Activated CD8-positive, alpha-beta memory T cell treated with anti-CD3 and anti-CD28 coated beads, Interleukin-2, amount 50 U/mL, for 24 hours (primary cell): Measurements from ENCODE around the gene ROBO1.

ENCODE experiments used
- DNase-seq: peaks from one replicate; pipeline ENCODE4 v3.0.0-alpha.2; 2020; ENCODE audit errors: extremely low read depth

Gene ROBO1

GRCh38 chr3:79167651-79168416, 600.0 kb downstream of the ROBO1 start:
- no peak for DNase-seq

GRCh38 chr3:79162653-79163052, 605.1 kb downstream of the ROBO1 start:
- DNase-seq, result no peak

GRCh38 chr3:79161941-79162340, 605.9 kb downstream of the ROBO1 start:
- no peak for DNase-seq

- no peak for DNase-seq
Measured at GRCh38 chr3:79160421-79160820, 607.4 kb downstream of the ROBO1 start.

- no peak for DNase-seq
Measured at GRCh38 chr3:79159736-79160135, 608.1 kb downstream of the ROBO1 start.

GRCh38 chr3:79157191-79157590, 610.6 kb downstream of the ROBO1 start:
- DNase-seq, result no peak

- DNase-seq, result no peak
Measured at GRCh38 chr3:79154865-79155264, 612.9 kb downstream of the ROBO1 start.

- no peak for DNase-seq
Measured at GRCh38 chr3:79148786-79149185, 619.0 kb downstream of the ROBO1 start.

- DNase-seq, result no peak
Measured at GRCh38 chr3:79146024-79146423, 621.8 kb downstream of the ROBO1 start.

GRCh38 chr3:79140708-79141107, 627.1 kb downstream of the ROBO1 start:
- no peak for DNase-seq

- DNase-seq, result no peak
Measured at GRCh38 chr3:79139395-79140068, 628.3 kb downstream of the ROBO1 start.

- no peak for DNase-seq
Measured at GRCh38 chr3:79125313-79125984, 642.3 kb downstream of the ROBO1 start.

GRCh38 chr3:79115458-79115857, 652.3 kb downstream of the ROBO1 start:
- DNase-seq, result no peak

GRCh38 chr3:79113876-79114275, 653.9 kb downstream of the ROBO1 start:
- DNase-seq, result no peak

GRCh38 chr3:79111375-79112052, 656.3 kb downstream of the ROBO1 start:
- DNase-seq, result no peak

- DNase-seq, result no peak
Measured at GRCh38 chr3:79109754-79110153, 658.0 kb downstream of the ROBO1 start.

GRCh38 chr3:79103307-79103706, 664.5 kb downstream of the ROBO1 start:
- DNase-seq, result no peak

- DNase-seq, result no peak
Measured at GRCh38 chr3:79097964-79098660, 669.7 kb downstream of the ROBO1 start.

- DNase-seq, result no peak
Measured at GRCh38 chr3:79094654-79095053, 673.1 kb downstream of the ROBO1 start.

- no peak for DNase-seq
Measured at GRCh38 chr3:79086514-79086913, 681.3 kb downstream of the ROBO1 start.

- DNase-seq, result no peak
Measured at GRCh38 chr3:79085171-79085570, 682.6 kb downstream of the ROBO1 start.

- no peak for DNase-seq
Measured at GRCh38 chr3:79081335-79081734, 686.5 kb downstream of the ROBO1 start.
